Activated T-cell treated with anti-CD3 and anti-CD28 coated beads, Interleukin-2, amount 50 U/mL, for 48 hours (primary cell): ENCODE results near the gene UHMK1.
A peak's percentile ranks its signal among the peaks of the same experiment; 100 is the strongest.
"Not testable (repeated sequence)": the region's sequence is repeated elsewhere in the genome, so short reads cannot be mapped to it uniquely, and the experiment has no call there.

Experiments
- DNase-seq, 2 experiments: peaks; one replicate each; pipeline ENCODE4 v3.0.0-alpha.2; 2020

UHMK1 gene, protein sequence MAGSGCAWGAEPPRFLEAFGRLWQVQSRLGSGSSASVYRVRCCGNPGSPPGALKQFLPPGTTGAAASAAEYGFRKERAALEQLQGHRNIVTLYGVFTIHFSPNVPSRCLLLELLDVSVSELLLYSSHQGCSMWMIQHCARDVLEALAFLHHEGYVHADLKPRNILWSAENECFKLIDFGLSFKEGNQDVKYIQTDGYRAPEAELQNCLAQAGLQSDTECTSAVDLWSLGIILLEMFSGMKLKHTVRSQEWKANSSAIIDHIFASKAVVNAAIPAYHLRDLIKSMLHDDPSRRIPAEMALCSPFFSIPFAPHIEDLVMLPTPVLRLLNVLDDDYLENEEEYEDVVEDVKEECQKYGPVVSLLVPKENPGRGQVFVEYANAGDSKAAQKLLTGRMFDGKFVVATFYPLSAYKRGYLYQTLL

DNA sequence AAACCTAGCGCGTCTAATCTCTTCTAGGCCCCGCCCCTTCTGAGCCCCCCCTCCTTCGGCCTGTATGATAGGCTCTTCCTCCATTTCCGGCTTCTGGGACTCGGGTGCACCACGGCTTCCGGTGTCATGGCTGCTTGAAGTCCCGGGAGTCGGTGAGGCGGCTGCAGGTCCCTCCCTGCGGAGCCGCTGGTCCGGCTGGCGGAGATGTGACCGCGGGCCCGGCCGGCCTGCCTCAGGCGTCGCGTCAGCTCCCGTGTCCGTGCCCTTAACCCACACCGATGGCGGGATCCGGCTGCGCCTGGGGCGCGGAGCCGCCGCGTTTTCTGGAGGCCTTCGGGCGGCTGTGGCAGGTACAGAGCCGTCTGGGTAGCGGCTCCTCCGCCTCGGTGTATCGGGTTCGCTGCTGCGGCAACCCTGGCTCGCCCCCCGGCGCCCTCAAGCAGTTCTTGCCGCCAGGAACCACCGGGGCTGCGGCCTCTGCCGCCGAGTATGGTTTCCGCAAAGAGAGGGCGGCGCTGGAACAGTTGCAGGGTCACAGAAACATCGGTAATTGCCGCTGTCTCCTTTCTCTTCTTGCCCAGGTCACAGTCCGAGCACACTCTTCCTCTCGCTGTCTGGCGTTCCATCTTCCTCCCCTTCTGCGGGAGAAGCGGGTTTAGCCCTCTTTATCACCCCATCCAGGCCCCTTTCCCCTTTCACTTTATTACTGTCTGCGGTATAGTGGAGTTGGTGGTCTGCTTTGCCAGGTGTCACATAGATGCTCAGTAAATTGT is at the start of gene UHMK1:
UHMK1 (plus strand) TSS at position 96 of the 773 bp plus-strand sequence; CDS start at position 279, 183 bp downstream.
- DNase-seq: peak; percentile 88 to 89

DNA sequence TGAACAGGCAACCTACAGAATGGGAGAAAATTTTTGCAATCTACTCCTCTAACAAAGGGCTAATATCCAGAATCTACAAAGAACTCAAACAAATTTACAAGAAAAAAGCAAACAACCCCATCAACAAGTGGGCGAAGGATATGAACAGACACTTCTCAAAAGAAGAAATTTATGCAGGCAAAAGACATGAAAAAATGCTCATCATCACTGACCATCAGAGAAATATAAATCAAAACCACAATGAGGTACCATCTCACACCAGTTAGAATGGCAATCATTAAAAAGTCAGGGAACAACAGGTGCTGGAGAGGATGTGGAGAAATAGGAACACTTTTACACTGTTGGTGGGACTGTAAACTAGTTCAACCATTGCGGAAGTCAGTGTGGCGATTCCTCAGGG is 43.3 kb upstream of the UHMK1 start:
- not testable (repeated sequence) for DNase-seq

DNA sequence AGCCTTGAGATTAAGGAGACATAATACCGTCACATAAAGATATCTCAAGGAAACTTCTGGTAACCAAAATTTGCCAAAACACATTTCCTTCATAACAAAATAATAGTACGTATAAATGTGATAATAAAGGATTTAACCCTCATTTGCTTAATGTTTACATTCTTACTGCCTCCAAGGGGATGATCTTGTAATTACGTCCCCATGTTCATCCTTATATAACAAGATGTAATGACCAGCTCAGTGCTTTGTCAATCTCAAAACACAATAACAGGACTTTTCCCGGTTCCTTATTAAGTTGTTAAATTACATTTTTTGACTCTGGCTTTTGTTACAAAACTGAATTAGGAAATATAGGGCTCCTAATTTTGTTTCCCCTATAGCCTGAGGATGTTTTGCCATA is 41.3 kb upstream of the UHMK1 start:
- DNase-seq: no peak

DNA sequence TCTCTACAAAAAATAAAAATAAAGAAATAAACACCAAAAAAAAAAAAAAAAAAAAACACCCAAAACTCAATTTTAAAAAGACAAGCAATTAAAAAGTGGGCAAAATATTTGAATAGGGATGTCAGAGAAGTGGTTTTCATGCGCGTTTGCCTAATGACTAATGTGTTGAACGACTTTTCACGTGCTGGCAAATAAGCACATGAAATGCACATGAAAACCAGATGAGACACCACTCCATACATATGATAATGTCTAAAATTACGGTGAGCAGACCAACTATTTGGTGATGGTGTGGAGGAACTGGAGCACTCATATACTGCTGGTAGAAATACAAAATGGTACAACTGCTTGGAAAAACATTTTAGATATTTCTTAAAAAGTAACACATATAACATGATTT is 39.4 kb upstream of the UHMK1 start:
- DNase-seq: no peak

DNA sequence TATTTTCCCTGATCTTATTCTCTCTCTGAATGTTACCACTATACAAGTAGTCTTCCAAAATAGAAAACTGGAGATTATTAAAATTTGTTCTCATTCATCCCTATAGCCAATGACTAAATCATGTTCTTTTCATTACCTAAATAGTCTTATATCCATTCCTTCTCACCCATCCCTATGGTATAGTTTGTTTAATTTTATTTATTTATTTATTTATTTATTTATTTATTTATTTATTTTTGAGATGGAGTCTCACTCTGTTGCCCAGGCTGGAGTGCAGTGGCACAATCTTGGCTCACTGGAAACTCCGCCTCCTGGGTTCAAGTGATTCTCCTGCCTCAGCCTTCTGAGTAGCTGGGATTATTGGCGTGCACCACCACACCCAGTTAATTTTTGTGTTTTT is 35.2 kb upstream of the UHMK1 start:
- not testable (repeated sequence) for DNase-seq

DNA sequence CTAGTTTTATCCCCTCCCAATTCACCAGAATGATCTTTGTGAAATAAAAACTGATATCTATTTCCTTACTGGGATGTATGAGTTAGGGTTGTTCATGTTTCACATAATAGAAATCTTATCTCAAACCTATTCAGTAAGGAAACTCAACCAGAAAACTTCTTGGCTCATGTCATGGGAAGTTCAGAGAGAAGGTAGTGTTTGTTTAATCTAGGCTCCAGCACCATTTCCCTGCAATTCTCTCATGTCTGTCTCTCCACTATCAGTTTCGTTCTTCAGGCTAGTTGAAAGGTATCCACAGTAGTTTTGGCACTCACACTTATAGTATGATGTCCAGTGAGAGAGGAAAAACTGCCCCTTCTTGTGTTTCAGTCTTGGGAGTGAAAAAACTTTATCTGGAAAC is 34.6 kb upstream of the UHMK1 start:
- DNase-seq: no peak

DNA sequence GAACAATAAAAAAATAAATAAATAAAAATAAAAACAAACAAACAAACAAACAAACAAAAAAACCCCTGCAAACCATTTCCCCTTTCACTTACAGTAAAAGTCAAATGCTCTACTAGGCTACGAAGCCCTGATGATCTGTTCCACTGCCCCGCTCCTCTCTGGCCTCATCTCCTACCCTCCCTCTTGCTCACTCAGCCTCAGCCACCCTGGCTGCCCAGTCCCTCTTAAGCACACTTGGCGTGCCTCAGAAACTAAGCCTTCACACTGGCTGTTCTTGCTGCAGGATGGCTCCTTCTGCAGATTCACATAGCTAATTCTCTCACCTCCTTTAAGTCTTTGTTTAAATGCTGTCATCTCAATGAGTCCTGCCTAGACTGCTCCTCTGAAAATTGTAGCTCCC is 30.8 kb upstream of the UHMK1 start:
- no peak for DNase-seq

DNA sequence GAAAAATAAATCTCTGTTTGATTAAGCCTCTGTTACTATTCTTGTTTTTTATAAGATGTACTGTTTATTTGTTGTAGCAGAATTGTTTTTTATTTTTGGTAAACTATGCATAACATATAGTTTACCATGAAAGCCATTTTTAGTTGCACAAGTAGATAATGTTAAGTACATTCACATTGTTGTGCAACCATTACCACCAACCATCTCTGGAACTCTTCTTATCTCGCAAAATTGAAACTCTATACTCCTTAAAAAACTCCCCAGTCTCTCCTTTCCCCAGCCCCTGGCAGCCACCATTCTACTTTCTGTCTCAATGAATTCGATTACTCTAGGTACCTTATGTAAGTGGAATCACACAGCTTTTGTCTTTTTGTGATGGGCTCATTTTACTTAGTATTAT is 27.4 kb upstream of the UHMK1 start:
- no peak for DNase-seq

DNA sequence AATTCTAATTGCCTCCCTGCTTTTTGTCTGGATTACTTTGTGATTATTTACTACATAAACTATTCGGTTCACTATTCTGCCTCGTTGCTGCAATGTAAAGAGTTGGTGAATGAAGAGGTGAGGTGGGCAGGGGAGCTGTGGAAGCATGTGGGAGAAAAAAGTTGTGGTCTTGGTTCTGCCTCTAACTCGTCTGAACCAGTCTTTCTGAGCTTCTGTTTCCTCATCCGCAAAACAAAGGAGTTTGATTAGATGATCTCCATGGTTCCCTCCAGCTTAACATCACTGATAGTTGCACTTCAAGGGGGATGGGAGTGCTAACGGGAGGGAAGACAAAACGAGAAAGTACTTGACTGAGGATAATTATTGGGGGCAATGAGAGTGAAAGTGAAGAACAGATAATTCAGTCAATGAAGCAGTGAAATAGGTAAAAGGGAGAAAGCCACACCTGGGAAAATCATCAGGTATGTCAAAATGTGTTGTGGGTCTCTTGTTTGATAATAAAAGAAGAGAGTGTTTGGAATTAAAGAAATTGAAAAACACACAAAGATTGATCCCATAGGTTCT is 26.2 kb upstream of the UHMK1 start:
- DNase-seq: no peak

DNA sequence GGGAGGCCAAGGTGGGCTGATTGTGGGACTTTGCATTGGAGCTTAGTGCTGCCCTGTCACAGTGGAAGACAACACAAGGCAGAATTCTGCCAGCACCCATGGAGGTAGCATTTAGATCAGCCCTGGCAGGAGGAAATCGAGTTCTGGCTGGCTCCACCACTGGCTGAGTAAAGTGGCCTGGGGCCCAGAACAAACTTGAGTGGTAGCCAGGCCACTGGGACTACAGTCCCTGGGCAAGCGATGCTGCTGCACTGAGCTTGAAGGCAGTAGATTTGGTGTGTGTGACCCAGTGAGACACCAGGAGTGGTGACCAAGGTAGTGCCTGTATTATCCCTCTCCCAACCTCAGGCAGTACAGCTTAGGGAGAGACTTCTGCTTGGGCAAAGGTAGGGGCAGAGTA is 22.5 kb upstream of the UHMK1 start:
- DNase-seq: no peak

DNA sequence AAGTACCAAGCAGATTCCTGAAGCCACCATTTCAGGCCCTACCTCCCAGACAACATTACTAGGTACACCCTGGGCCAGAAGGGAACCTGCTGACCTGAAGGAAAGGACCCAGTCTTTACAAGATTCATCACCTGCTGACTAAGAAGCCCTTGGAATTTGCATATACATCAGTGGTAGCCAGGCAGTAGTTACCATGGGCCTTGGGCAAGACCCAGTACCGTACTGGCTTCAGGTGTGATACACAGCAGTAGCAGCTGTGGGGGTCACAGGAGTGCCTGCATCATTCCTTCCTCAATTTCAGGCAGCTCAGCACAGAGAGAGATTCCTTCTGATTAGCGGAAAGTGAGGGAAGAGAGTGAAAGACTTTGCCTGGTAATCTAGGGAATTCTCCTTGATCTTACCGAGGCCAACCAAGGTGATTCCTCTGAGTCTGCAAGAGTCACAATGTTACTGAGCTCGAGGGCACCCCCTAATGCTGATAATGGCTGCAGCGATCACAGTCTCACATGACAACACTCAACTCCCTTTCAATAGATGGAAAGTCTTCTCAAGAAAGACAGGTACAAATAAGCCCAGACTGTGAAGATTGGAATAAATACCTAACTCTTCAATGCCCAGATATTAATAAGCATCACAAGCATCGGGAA is 22.0 kb upstream of the UHMK1 start:
- DNase-seq: no peak

DNA sequence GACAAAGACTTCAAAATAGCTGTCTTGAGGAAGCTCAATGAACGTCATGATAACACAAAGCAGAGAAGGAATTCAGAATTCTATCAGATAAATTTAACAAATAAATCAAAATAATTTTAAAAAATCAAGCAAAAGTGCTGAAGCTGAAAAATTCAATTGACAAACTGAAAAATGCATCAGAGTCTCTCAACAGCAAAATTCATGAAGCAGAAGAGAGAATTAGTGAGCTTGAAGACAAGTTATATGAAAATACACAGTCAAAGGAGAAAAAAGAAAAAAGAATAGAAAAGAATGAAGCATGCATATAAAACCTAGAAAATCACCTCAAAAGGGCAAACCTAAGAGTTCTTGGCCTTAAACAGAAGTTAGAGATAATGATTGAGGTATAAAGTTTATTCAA is 21.0 kb upstream of the UHMK1 start:
- DNase-seq: no peak

DNA sequence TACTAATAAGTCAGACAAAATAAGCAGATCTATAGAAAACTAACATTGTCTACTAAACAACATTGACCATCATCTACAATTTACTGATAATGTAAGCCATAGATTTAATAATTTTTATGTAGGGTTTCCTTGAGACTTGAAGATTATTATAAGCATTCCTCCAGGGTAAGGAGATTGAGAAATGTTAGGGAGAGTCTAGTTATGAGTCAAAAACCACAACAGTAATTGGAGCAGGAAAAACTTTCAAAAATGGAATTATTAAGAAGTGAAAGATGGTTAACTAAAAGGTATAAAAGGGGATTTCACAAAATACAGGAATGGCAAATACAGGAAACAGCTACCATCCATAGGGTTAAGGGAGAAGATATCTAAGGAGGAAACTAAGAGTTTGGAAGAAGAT is 12.4 kb upstream of the UHMK1 start:
- no peak for DNase-seq

DNA sequence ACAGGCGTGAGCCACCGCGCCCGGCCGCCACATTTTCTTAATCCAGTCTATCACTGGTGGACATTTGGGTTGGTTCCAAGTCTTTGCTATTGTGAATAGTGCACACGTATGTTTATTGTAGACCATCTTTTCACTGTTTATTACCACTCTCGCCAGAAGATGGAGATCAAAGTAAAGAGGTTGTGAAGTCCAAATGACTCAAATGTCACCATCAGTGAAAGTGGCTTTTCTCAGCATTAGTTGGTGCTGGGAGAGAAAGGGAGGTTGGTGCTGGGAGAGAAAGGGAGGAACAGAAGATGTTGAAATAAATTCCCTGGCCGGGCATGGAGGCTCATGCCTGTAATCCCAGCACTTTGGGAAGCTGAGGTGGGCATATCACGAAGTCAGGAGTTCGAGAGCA is 10.4 kb upstream of the UHMK1 start:
- DNase-seq: no peak

DNA sequence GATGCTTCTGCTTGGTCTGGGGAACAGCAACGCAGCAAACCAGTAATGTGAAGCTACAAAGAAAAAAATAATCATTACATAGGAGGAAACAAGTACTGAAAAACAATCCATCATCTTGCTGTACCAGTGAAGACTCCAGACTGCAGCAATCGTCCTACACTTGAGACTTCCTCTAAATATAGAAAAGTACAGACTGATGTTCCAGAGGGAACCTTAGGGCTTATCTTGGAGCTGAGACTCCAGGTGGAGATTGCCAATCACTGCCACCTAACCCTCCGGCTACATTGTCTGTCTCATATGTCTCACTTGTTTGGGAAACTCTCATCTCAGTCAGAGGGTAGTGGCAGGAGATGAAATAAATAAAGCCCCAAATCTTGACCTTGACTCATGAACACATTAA is 9.4 kb upstream of the UHMK1 start:
- no peak for DNase-seq

DNA sequence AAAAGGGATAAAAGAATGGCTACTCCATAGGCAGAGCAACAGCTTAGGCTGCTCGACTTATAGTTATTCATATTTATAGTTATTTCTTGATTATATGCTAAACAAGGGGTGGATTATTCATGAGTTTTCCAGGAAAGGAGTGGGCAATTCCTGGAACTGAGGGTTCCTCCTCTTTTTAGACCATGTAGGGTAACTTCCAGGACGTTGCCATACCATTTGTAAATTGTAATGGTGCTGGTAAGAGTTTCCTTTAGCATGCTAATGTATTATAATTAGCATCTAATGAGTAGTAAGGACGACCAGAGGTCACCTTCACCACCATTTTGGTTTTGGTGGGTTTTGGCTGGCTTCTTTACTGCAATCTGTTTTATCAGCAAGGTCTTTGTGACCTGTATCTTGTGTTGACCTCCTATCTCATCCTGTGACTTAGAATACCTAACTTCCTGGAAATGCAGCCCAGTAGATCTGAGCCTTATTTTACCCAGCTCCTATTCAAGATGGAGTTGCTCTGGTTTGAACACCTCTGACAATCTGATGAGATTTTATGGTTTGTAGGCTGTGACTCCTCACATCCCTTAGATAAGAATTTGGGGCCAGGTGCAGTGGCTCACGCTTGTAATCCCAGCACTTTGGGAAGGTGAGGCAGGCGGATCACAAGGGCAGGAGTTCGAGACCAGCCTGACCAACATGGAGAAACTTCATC is 1.9 kb upstream of the UHMK1 start:
- DNase-seq: not testable (repeated sequence)

DNA sequence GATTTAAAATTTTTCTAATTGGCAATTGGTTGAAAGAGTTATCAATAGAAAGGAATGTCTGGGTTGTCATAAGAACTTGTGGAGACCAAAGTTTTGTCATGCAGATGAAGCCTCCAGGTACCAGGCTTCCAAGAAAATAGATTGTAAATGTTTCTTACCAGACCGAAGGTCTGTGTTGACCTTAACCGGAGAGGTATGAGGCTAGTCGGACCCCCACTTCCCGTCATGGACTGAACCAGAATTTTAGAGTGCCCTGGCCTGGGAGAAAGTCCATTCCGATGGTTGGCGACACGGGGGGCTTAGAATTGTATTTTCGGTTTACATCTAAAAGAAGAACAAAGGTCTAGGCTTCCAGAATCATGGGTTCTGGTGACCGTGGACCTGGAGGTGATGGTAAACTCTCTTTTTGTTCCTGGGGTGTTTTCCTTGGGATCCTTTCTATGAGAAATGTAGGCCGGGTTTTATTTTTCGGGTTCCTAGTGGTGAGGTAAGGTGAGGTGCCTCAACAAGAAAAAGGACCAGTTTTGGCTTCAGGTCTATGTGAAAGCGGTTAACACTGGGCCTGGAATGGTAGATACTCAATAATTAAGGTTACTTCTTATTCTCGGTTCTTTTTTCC is 405 bp upstream of the UHMK1 start:
- peak in 1 of 2 experiments; percentile 21 for DNase-seq

DNA sequence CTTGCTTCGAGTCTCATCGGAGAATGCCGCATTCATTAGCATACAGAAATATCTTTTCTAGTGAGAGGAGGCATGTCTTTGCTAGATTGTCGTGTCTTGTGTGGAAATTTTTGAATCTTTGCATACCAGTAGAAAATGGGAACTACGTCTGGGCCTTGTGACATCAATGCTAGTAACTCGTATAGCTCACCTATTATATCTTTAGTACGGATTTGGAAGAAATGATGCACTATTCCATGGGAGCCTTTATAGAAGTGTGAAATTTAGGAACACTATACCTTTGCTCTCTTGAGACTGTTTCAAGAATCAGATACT is 835 bp downstream of the UHMK1 start:
- no peak for DNase-seq

DNA sequence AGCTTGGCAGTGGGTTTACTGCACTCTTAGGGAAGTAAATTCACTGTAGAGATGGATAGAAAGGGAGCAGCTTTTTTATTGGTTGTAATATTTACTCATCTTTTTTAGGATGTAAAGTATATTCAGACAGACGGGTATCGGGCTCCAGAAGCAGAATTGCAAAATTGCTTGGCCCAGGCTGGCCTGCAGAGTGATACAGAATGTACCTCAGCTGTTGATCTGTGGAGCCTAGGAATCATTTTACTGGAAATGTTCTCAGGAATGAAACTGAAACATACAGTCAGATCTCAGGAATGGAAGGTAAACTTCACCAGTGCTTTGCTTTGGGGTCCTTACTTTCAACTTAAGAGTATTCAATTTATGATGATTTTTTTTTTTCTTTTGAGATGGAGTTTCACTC is 3.2 kb downstream of the UHMK1 start:
- DNase-seq: no peak

DNA sequence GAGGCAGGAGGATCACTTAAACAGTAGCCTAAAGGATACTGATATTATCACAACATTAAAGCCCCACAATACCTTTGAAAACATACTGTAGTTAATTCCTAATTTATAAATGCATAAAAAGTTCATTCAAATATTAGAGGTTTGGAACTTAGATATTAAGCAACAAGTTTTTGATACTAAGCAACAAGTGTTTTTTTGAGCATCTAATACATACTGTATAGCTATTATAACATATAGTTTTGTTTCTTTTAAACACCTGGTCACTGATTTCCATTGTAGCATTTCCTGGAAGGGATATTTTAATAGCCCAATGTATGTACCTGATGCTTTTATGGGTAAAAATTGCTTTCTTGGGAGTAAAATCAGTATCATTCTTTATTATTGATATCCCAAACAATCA is 4.5 kb downstream of the UHMK1 start:
- DNase-seq: no peak

DNA sequence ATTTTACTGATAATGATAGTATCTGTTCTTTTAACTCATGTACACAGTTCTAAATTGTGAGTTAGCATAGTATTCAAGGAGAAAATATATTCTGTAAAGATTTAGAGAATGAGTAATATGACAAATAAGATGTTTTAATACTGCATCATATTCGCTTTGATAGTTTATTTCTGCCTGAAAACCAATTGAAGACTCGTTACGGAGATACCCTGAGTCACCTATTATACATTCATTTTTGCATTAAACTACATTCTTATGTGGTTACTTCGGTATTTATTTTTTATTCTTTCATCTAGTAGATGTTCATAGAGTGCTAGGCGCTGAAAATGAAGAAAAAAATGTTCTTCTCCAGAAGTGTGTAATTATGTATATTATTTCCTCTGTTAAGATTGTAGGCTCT is 5.3 kb downstream of the UHMK1 start:
- no peak for DNase-seq

DNA sequence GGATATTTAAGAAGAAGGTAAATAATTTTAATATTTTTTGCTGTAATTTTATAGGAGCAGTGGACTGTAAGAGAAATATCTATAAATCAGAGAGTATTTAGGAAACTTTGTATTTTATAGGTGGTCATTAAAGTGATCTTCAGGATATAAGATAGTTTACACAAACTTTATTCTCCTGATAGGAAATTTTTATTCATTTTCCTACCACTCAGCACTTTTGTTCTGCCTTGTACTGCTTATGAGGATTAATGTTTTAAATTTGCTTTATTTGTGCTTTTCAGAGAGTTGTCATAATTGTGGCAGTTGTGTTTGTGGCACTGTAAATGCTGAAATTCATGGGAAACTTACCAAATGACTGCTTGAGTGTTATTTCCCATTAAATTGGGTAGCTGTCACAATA is 29.7 kb downstream of the UHMK1 start:
- no peak for DNase-seq
